Calu3 (cell line): ENCODE data around the gene RGS13. TPM values are rescaled to one million over a fixed set of nuclear protein-coding genes. Genes with fewer than 3 reads are reported as not detected.

Experiments
- BruUV-seq: library from RNA; stranded (reverse); fragments of 400-500 nt; replicated peaks from 2 replicates; lab custom pipeline; 2021; lab: Mats Ljungman, UMichigan
- CTCF ChIA-PET: fragments of 300-600 bp; sonication (Branson Sonifier 250); formaldehyde crosslinking; loops from one replicate; lab custom pipeline; 2022; ENCODE audit warnings: antibody characterized with exemption; lab: Charles Lee
- DNase-seq: peaks from one replicate; pipeline ENCODE4 v3.0.0; 2022
- H3K27ac Mint-ChIP-seq: one replicate; pipeline ENCODE4 v1.8.0; 2022; ENCODE audit warnings: mixed read lengths; ENCODE audit not compliant: unreplicated experiment
- H3K27me3 Mint-ChIP-seq: one replicate; pipeline ENCODE4 v1.8.0; 2022; ENCODE audit warnings: mixed read lengths; ENCODE audit not compliant: unreplicated experiment
- H3K36me3 Mint-ChIP-seq: one replicate; pipeline ENCODE4 v1.8.0; 2022; ENCODE audit warnings: mild to moderate bottlenecking, moderate library complexity, mixed read lengths; ENCODE audit not compliant: insufficient read depth, unreplicated experiment
- H3K4me1 Mint-ChIP-seq: one replicate; pipeline ENCODE4 v1.8.0; 2022; ENCODE audit warnings: mild to moderate bottlenecking, low read depth, mixed read lengths; ENCODE audit not compliant: unreplicated experiment
- H3K4me3 Mint-ChIP-seq: one replicate; pipeline ENCODE4 v1.8.0; 2022; ENCODE audit warnings: mild to moderate bottlenecking, low read depth, moderate library complexity, mixed read lengths; ENCODE audit not compliant: unreplicated experiment
- H3K9me3 Mint-ChIP-seq: one replicate; pipeline ENCODE4 v1.8.0; 2022; ENCODE audit warnings: low read depth, mixed read lengths; ENCODE audit not compliant: unreplicated experiment
- CTCF ChIP-seq: fragments of 200-600 bp; IDR thresholded peaks from one replicate; pipeline ENCODE4 v1.8.0; 2022; ENCODE audit warnings: antibody characterized with exemption; ENCODE audit not compliant: unreplicated experiment
- intact Hi-C: fragments of 100-400 bp; cut with micrococcal nuclease; formaldehyde crosslinking; loops from one replicate; pipeline ENCODE4 v1.10.0; 2022; ENCODE audit not compliant: unreplicated experiment
- total RNA-seq: library from RNA; stranded (reverse); gene quantifications from 2 replicates; pipeline ENCODE4 v1.2.3, GENCODE V29; 2022

The RGS13 gene
- total RNA-seq, 1 experiment from 2014 or later = not detected

DNA sequence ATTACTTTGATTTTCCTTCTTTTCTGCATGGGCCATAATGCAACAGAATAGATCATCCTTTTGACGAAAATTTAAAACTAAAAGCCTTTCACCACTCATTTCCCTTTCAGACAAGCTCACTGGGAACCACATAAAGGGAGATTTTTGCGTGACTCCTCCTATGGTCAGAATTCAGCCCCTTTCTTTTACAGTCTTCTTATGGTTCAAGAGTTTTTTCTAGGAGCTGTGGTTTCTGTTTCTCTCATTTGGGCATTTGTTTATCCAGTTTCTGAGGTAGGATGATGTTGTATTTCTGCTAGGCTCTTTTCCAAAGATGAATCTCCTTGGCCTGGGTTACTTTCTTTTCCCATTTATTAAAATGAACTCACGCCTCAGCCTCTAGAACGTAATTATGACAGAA is 43.4 kb upstream of the RGS13 start:
- DNase-seq = no peak
- BruUV-seq = no TSS peak
- no peak overlapping the region for H3K27ac Mint-ChIP-seq
- CTCF ChIA-PET = no interaction called here
- H3K9me3 Mint-ChIP-seq = no peaks in the 10 kb centered on the region
- no peak for TF ChIP-seq CTCF
- no peaks in the 10 kb centered on the region for H3K36me3 Mint-ChIP-seq
- intact Hi-C loops = no loop called here
- H3K4me1 Mint-ChIP-seq = no peaks in the 10 kb centered on the region
- no peaks in the 10 kb centered on the region for H3K27me3 Mint-ChIP-seq
- no peak overlapping the region for H3K4me3 Mint-ChIP-seq

DNA sequence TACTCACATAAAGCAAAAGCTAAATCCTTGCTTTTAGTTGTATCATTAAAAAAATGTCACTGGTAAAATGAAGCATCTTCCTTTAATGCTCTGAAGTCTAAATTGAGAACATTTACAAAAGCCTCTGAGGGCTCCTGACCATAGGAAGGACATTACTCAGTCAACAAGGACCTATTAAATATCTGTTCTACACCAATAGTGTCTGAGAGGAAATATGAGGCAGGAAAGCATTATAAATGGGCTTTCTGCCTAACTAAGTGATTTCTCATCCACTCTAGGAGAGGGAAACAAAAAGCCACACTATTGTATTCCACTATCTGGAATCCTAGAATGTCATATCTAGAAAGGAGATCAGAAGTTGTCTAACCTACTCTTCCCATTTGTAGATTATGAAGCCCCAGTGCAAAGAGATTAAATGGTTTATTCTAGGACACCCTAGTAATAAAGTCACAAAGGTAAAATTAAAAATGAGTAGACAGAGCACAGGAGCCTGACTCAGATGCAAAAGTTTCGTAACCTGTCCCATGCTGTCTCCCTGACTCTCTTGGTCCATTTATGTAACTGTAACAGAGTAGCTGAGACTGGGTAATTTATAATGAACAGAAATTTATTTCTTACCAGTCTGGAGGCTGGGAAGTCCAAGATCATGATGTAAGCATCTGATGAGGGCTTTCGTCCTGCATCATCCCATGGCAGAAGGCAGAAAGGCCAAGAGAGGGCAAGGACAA is 42.8 kb upstream of the RGS13 start:
- no TSS peak for BruUV-seq
- Mint-ChIP-seq H3K4me3 (no peak overlapping the region), H3K27me3 (no peaks in the 10 kb centered on the region), H3K27ac (no peak overlapping the region), H3K36me3 (no peaks in the 10 kb centered on the region), H3K9me3 (no peaks in the 10 kb centered on the region), H3K4me1 (no peaks in the 10 kb centered on the region)
- DNase-seq = no peak
- no peak for TF ChIP-seq CTCF
- CTCF ChIA-PET = no interaction called here
- intact Hi-C loops = no loop called here

DNA sequence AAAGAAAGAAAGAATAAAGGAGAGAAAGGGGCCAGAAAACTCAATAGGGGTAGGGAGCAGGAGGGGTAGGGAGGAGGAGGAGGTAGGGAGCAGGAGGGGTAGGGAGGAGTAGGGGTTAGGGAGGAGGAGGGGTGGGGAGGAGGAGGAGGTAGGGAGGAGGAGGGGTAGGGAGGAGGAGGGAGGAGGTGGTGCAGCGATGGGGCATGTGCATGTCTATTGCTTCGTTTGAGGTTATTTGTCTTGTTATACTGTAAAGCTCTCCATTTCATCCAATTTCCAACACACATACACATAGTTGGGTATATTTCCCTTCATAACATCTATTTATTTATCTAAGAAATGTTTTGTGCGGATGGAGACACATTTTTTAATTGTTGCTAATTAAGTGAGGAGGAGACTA is 40.6 kb upstream of the RGS13 start:
- Mint-ChIP-seq H3K36me3 (no peaks in the 10 kb centered on the region), H3K9me3 (no peaks in the 10 kb centered on the region), H3K27me3 (no peaks in the 10 kb centered on the region), H3K4me3 (no peak overlapping the region), H3K4me1 (no peaks in the 10 kb centered on the region), H3K27ac (no peak overlapping the region)
- no TSS peak for BruUV-seq
- intact Hi-C loops = no loop called here
- no peak for DNase-seq
- TF ChIP-seq CTCF = no peak
- CTCF ChIA-PET = interaction anchor here (0.6 kb wide), 1 partner anchor 88 kb away, joined by 5 read pairs; no protein-coding TSS in a partner anchor

- no TSS peak for BruUV-seq
- Mint-ChIP-seq H3K9me3 (no peaks in the 10 kb centered on the region), H3K36me3 (no peaks in the 10 kb centered on the region), H3K27ac (no peak overlapping the region), H3K27me3 (no peaks in the 10 kb centered on the region), H3K4me1 (no peaks in the 10 kb centered on the region), H3K4me3 (no peak overlapping the region)
- CTCF ChIA-PET = interaction anchor here (1.0 kb wide), 1 partner anchor 9 kb away, joined by 4 read pairs; no protein-coding TSS in a partner anchor
- no peak for DNase-seq
- no peak for TF ChIP-seq CTCF
- intact Hi-C loops = no loop called here
These were observed 37.4 kb upstream of the RGS13 start for GRCh38 chr1:192598589-192598988.
